ENCODE results near the gene NUP107. TPM values are rescaled to one million over a fixed set of nuclear protein-coding genes. Genes with fewer than 3 reads are reported as not detected.

Gene NUP107
- total RNA-seq, 1 experiment from 2014 or later, result 110 TPM

DNA sequence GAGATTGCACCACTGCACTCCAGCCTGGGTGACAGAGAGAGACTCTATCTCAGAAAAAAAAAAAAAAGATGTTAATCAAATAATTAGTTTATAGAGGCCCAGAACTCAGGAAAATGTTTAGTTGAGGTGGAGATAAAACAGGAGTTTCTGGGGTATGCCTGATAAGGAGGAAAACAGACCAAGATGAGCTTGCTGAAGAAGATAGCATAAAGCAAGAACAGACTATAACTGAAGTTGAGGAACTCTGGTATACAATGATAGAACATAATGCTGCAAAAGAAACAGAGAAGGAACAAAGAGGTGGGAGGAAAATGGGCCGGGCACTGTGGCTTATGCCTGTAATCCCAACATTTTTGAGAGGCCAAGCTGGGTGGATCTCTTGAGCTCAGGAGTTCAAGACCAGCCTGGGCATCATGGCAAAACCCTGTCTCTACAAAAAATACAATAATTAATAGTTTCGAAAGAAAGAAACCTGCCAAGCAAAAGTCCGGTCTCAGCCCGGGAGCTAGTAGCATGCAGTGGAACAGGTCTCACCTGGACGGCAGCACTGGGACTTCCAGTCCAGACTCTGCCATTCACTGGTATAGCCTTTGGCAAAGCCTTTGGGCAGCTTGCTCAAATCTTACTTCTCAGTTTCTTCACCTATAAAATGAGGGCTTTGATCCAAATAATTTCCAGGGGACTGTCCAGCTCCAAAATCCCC, 84.6 kb downstream of the NUP107 start:
- H3K27me3 Mint-ChIP-seq (ENCODE audit: unreplicated experiment), result no peaks in the 10 kb centered on the region
- intact Hi-C loops (cut with micrococcal nuclease; ENCODE audit: unreplicated experiment), result no loop called here
- no peak overlapping the region for H3K4me3 Mint-ChIP-seq (ENCODE audit: low read depth, unreplicated experiment)
- H3K9me3 Mint-ChIP-seq (ENCODE audit: low read depth, unreplicated experiment), result no peaks in the 10 kb centered on the region
- no peaks in the 10 kb centered on the region for H3K36me3 Mint-ChIP-seq (ENCODE audit: insufficient read depth, unreplicated experiment)
- no peak for DNase-seq
- CTCF ChIA-PET, result no interaction called here
- TF ChIP-seq, protein P1, sequence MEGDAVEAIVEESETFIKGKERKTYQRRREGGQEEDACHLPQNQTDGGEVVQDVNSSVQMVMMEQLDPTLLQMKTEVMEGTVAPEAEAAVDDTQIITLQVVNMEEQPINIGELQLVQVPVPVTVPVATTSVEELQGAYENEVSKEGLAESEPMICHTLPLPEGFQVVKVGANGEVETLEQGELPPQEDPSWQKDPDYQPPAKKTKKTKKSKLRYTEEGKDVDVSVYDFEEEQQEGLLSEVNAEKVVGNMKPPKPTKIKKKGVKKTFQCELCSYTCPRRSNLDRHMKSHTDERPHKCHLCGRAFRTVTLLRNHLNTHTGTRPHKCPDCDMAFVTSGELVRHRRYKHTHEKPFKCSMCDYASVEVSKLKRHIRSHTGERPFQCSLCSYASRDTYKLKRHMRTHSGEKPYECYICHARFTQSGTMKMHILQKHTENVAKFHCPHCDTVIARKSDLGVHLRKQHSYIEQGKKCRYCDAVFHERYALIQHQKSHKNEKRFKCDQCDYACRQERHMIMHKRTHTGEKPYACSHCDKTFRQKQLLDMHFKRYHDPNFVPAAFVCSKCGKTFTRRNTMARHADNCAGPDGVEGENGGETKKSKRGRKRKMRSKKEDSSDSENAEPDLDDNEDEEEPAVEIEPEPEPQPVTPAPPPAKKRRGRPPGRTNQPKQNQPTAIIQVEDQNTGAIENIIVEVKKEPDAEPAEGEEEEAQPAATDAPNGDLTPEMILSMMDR (IDR thresholded peaks at IDR 0.05; ENCODE audit: unreplicated experiment), result no peak
- no TSS peak for BruUV-seq (replicated peaks)
- H3K4me1 Mint-ChIP-seq (ENCODE audit: low read depth, unreplicated experiment), result no peaks in the 10 kb centered on the region
- no peak overlapping the region for H3K27ac Mint-ChIP-seq (ENCODE audit: unreplicated experiment)

GRCh38 chr12:68772714-68773113, 85.9 kb downstream of the NUP107 start:
- Mint-ChIP-seq H3K9me3 (ENCODE audit: low read depth, unreplicated experiment) (no peaks in the 10 kb centered on the region), H3K27ac (ENCODE audit: unreplicated experiment) (no peak overlapping the region), H3K4me3 (ENCODE audit: low read depth, unreplicated experiment) (no peak overlapping the region), H3K27me3 (ENCODE audit: unreplicated experiment) (no peaks in the 10 kb centered on the region), H3K36me3 (ENCODE audit: insufficient read depth, unreplicated experiment) (no peaks in the 10 kb centered on the region), H3K4me1 (ENCODE audit: low read depth, unreplicated experiment) (no peaks in the 10 kb centered on the region)
- DNase-seq, result no peak
- TF ChIP-seq, protein P1 (IDR thresholded peaks at IDR 0.05; ENCODE audit: unreplicated experiment), result no peak
- intact Hi-C loops (cut with micrococcal nuclease; ENCODE audit: unreplicated experiment), result no loop called here
- CTCF ChIA-PET, result interaction anchor here (0.5 kb wide), 1 partner anchor 36 kb away, joined by 6 read pairs; no protein-coding TSS in a partner anchor
- no TSS peak for BruUV-seq (replicated peaks)

DNA sequence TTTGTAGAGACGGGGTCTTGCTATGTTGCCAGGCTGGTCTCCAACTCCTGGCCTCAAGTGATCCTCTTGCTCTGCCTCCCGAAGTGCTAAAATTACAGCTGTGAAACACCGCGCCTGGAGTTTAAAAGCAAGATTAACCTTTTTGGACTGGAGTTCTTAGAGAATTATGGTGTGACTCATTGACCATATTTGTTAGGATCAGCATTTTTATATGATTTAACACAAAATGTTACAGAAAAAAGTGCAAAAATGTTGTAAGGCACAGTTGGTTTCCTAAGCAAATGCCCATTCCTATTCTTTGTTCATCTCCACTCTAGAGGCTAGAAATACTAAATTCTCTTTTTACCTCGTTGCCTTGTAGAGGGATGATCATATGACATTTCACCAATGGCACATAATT, 86.8 kb downstream of the NUP107 start:
- CTCF ChIA-PET, result no interaction called here
- H3K36me3 Mint-ChIP-seq (ENCODE audit: insufficient read depth, unreplicated experiment), result no peaks in the 10 kb centered on the region
- no peaks in the 10 kb centered on the region for H3K27me3 Mint-ChIP-seq (ENCODE audit: unreplicated experiment)
- TF ChIP-seq, protein P1 (IDR thresholded peaks at IDR 0.05; ENCODE audit: unreplicated experiment), result no peak
- no peak overlapping the region for H3K4me3 Mint-ChIP-seq (ENCODE audit: low read depth, unreplicated experiment)
- no peaks in the 10 kb centered on the region for H3K9me3 Mint-ChIP-seq (ENCODE audit: low read depth, unreplicated experiment)
- H3K27ac Mint-ChIP-seq (ENCODE audit: unreplicated experiment), result no peak overlapping the region
- intact Hi-C loops (cut with micrococcal nuclease; ENCODE audit: unreplicated experiment), result no loop called here
- no TSS peak for BruUV-seq (replicated peaks)
- no peaks in the 10 kb centered on the region for H3K4me1 Mint-ChIP-seq (ENCODE audit: low read depth, unreplicated experiment)
- DNase-seq, result no peak

DNA sequence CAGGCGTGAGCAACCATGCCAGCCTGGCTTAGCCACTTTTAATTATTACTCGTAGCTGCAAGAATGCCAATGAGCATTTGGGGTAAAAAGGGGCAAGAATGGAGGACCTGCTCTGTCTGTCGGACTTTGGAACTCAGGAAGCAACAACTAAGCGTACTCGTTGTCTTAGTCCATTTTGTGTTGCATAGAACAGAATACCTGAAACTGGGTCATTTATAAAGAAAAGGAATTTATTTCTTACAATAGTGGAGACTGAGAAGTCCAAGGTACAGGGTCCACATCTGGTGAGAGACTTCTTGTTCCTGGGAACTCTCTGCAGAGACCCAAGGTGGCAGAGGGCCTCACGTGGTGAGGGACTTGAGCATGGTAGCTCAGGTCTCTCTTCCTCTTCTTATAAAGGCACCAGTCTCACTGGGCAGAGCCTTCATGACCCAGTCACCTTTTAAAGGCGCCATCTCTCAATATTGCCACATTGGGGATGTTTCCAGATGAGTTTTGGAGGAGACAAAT, 88.4 kb downstream of the NUP107 start:
- no peak overlapping the region for H3K4me3 Mint-ChIP-seq (ENCODE audit: low read depth, unreplicated experiment)
- no peak overlapping the region for H3K27ac Mint-ChIP-seq (ENCODE audit: unreplicated experiment)
- no peaks in the 10 kb centered on the region for H3K4me1 Mint-ChIP-seq (ENCODE audit: low read depth, unreplicated experiment)
- BruUV-seq (replicated peaks), result no TSS peak
- TF ChIP-seq, protein P1 (IDR thresholded peaks at IDR 0.05; ENCODE audit: unreplicated experiment), result no peak
- intact Hi-C loops (cut with micrococcal nuclease; ENCODE audit: unreplicated experiment), result no loop called here
- H3K36me3 Mint-ChIP-seq (ENCODE audit: insufficient read depth, unreplicated experiment), result no peaks in the 10 kb centered on the region
- no peaks in the 10 kb centered on the region for H3K27me3 Mint-ChIP-seq (ENCODE audit: unreplicated experiment)
- DNase-seq, result no peak
- no peaks in the 10 kb centered on the region for H3K9me3 Mint-ChIP-seq (ENCODE audit: low read depth, unreplicated experiment)
- CTCF ChIA-PET, result no interaction called here
